Measurements from ENCODE around the gene DPF3.

Gene DPF3

DNA sequence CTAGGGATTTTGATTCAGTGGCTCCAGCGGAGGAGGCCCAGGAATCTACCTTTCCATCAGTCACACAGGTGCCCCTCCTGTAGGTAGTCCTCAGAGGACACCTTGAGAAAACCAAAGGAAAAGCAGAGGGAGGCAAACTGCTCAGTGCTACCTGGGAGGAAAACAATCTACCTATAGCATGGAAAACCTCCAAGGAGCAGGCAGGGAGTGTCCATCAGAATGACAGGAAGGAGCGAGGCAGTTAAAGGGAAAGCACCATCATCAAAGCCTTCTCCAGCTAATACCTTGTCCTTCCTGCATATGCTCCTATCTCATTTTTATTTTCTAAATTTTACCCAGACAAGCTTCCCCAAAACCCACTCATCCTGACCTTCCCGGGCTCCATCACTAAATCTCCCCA is 25.4 kb downstream of the DPF3 start:
- no peaks in the 10 kb centered on the region for H3K27me3 ChIP-seq (ENCODE audit: control insufficient read depth, insufficient read depth, low read length)
- WGBS (ENCODE audit: insufficient coverage, insufficient read length), result no CpG with 5 or more reads among the region's 3 CpGs
- no peaks in the 10 kb centered on the region for H3K36me3 ChIP-seq (ENCODE audit: control insufficient read depth, insufficient read depth, low read length)
- H3K4me1 ChIP-seq (ENCODE audit: control insufficient read depth, insufficient read depth, low read length), result no peaks in the 10 kb centered on the region
- H3K4me3 ChIP-seq (ENCODE audit: low read length), result no peak overlapping the region
- H3K27ac ChIP-seq (ENCODE audit: low read length), result no peak overlapping the region
- no peaks in the 10 kb centered on the region for H3K9me3 ChIP-seq (ENCODE audit: control insufficient read depth, insufficient read depth, low read length)
- DNase-seq (ENCODE audit: low read depth, low spot score), result no peak

DNA sequence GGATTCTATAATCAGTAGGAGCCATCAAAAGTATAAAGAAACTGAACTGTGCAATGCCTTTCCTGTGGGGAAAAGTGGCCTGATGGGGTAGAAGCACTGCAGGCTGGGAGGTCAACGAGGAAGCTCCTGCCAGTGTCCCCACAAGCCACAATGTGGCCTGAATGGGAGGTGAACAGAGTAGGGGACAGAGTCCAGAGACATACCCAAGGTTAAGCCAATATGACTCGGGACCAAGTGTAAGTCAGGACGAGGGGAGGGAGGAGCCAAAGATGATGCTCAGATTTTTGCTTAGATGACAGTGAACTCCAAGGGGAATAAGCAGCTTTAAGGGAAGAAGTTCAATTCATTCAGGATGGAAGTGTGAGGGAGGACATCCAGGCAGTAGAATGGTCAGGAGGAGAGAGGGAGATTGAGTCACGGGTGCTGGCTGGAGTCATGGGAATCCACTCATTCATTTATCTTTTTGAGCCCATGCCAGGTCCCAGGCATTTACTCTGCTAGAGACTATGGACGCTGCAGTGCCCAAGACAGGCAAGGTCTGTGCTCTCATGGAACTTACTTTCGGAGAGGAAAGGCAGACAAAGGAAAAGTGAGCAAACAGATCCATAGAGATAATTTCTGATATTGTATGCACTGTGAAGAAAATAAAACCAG is 29.1 kb downstream of the DPF3 start:
- H3K36me3 ChIP-seq (ENCODE audit: control insufficient read depth, insufficient read depth, low read length), result no peaks in the 10 kb centered on the region
- WGBS (ENCODE audit: insufficient coverage, insufficient read length), result no CpG with 5 or more reads among the region's 6 CpGs

DNA sequence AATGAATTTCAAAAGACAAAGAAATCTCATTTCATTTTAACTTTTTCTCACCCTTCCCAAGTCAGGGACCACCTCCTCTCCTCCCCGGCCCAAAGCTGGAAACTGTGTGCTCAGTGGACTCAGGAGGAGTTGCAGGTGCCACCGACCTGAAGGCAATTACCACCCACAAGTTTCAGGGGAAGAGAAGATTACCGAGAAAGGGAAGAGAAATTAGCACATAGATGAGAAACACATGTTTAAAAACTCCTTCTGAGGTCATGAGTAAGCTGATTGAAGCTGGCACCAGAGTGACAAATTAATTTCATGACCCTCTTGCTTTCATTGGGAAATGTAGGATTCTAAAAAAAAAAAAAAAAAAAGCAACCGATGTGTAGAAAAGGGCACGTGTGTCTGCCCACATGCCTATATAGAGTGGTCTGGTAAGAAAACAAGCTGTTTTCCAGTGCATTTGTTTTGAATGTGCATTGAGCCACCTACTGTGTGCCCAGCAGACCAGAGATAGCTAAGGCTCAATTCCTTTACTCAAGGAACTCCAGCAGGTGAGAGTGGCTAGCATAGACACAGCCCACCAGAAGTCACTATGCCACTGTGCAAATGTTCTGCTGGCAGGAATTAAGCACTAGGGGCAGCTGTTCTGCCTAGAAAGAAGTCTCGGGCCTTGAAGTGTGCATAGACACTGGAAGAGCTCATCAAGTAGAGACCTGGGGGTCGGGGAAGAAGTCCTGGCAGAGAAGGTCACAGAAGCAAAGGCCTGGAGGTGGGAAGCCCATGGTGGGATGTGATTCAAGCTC is 30.5 kb downstream of the DPF3 start:
- DNase-seq (ENCODE audit: low read depth, low spot score), result no peak
- no peaks in the 10 kb centered on the region for H3K9me3 ChIP-seq (ENCODE audit: control insufficient read depth, insufficient read depth, low read length)
- no peak overlapping the region for H3K4me3 ChIP-seq (ENCODE audit: low read length)
- WGBS (ENCODE audit: insufficient coverage, insufficient read length), result no CpG with 5 or more reads among the region's 7 CpGs
- no peaks in the 10 kb centered on the region for H3K27me3 ChIP-seq (ENCODE audit: control insufficient read depth, insufficient read depth, low read length)
- H3K4me1 ChIP-seq (ENCODE audit: control insufficient read depth, insufficient read depth, low read length), result no peaks in the 10 kb centered on the region
- H3K36me3 ChIP-seq (ENCODE audit: control insufficient read depth, insufficient read depth, low read length), result no peaks in the 10 kb centered on the region
- H3K27ac ChIP-seq (ENCODE audit: low read length), result no peak overlapping the region

More for the DNA sequence above, 29.1 kb downstream of the DPF3 start:
- Histone ChIP-seq H3K4me1 (ENCODE audit: control insufficient read depth, insufficient read depth, low read length) (no peaks in the 10 kb centered on the region), H3K27me3 (ENCODE audit: control insufficient read depth, insufficient read depth, low read length) (no peaks in the 10 kb centered on the region), H3K4me3 (ENCODE audit: low read length) (no peak overlapping the region), H3K27ac (ENCODE audit: low read length) (no peak overlapping the region), H3K9me3 (ENCODE audit: control insufficient read depth, insufficient read depth, low read length) (no peaks in the 10 kb centered on the region)
- DNase-seq (ENCODE audit: low read depth, low spot score), result no peak

DNA sequence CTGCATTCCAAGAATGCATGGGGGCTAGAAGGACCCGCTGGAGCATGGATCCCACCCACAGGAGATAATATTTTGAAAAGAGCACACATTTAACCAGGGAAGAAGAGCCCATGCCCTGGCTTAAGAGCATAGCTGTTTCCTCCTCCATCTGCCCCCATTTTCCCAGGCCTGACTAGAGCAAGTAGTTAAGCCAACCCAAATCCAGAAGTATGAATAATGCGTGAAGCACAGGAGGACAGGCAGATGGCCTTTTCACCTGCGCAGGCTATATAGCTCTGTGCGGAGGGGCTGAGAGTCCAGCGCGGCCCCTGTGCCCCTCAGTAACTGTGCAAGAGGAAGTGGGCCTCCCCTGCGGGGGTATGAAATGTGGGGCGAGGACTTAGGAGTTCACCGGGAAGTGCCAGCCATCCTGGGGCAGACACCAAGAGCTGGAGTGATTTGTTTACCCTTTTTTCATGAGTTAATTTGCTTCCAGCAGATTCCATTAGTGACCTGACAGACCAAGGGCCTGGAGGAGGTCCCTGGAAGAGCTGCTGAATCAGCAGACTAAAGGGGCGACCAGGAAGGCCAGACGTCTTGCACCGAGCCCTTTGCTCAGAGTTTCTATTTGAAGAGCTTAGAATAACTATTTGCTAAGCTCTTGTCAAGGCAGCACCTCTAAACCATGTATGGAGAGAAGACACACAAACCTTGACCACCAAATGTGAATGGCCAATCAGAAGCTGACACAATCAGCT is 37.2 kb downstream of the DPF3 start:
- Histone ChIP-seq H3K9me3 (ENCODE audit: control insufficient read depth, insufficient read depth, low read length) (no peaks in the 10 kb centered on the region), H3K27ac (ENCODE audit: low read length) (no peak overlapping the region), H3K4me3 (ENCODE audit: low read length) (no peak overlapping the region), H3K36me3 (ENCODE audit: control insufficient read depth, insufficient read depth, low read length) (no peaks in the 10 kb centered on the region), H3K27me3 (ENCODE audit: control insufficient read depth, insufficient read depth, low read length) (no peaks in the 10 kb centered on the region), H3K4me1 (ENCODE audit: control insufficient read depth, insufficient read depth, low read length) (peaks cover 1% of the 10 kb centered on the region; the same call in 1 of the 2 replicates)
- DNase-seq (ENCODE audit: low read depth, low spot score), result no peak
- no CpG with 5 or more reads among the region's 12 CpGs for WGBS (ENCODE audit: insufficient coverage, insufficient read length)

DNA sequence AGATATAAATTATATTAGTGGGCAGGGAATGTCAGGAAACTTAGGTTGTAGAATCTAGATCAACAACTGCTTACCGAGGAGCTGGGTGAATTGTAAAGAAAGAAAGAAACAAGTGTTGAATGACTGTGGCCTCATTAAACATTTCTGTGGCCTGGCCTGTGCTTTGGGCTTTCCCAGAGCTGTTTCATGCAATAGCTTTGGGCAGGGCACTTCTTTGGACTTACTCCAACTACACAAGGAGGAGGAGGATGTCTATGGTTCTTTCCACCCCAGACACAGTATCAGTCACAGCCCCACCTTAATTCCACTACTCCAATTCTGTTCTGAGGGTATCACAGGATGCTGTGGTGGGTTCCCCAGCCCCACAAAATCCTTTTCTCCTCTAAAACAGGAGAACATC is 38.0 kb downstream of the DPF3 start:
- Histone ChIP-seq H3K27me3 (ENCODE audit: control insufficient read depth, insufficient read depth, low read length) (no peaks in the 10 kb centered on the region), H3K36me3 (ENCODE audit: control insufficient read depth, insufficient read depth, low read length) (no peaks in the 10 kb centered on the region), H3K4me1 (ENCODE audit: control insufficient read depth, insufficient read depth, low read length) (peaks cover 1% of the 10 kb centered on the region; the same call in 1 of the 2 replicates), H3K9me3 (ENCODE audit: control insufficient read depth, insufficient read depth, low read length) (no peaks in the 10 kb centered on the region), H3K4me3 (ENCODE audit: low read length) (no peak overlapping the region), H3K27ac (ENCODE audit: low read length) (no peak overlapping the region)
- DNase-seq (ENCODE audit: low read depth, low spot score), result no peak
- WGBS (ENCODE audit: insufficient coverage, insufficient read length), result no CpG with 5 or more reads among the region's 1 CpG

DNA sequence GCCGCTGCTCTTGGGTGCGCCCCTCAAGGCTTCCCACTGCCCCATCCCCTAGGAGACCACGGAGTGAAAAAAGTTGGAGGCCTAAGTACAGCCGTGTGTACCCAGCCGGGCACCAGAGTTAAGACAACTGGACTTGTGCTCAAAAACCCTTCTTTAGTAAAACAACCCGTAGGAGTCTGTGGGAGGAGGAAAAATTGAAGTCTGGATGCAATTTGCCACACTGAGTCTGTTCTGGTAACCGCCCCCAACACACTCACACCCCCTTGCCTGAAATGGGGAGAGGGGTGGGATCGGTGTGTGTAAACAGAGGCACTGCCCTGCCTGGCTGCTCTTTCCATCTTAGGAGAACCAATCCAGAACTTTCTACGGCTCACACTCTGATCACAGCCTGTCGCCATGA is 41.7 kb downstream of the DPF3 start:
- DNase-seq (ENCODE audit: low read depth, low spot score), result no peak
- no peaks in the 10 kb centered on the region for H3K27me3 ChIP-seq (ENCODE audit: control insufficient read depth, insufficient read depth, low read length)
- no CpG with 5 or more reads among the region's 10 CpGs for WGBS (ENCODE audit: insufficient coverage, insufficient read length)
- peaks cover 3% of the 10 kb centered on the region for H3K4me1 ChIP-seq (ENCODE audit: control insufficient read depth, insufficient read depth, low read length)
- H3K9me3 ChIP-seq (ENCODE audit: control insufficient read depth, insufficient read depth, low read length), result no peaks in the 10 kb centered on the region
- H3K4me3 ChIP-seq (ENCODE audit: low read length), result no peak overlapping the region
- no peak overlapping the region for H3K27ac ChIP-seq (ENCODE audit: low read length)
- no peaks in the 10 kb centered on the region for H3K36me3 ChIP-seq (ENCODE audit: control insufficient read depth, insufficient read depth, low read length)

DNA sequence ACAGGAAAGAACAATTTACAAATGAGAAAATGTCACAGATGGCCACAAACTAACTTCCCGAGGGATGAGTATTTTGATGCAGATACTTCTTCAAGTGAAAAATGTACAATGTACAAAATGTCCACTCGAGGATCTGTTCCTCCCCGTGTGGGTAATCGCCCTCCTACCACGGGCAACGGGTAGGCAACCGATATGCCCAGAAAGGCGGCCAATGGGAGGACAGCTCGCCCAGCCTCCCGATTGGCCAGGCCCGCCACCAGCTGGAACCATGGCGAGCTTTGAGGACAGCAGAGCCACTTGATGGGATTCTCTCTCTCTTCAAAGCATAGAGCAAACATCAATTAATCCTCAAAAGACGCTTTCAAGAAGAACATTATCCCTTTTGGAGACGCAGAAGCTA is 42.3 kb downstream of the DPF3 start:
- H3K36me3 ChIP-seq (ENCODE audit: control insufficient read depth, insufficient read depth, low read length), result no peaks in the 10 kb centered on the region
- no peak overlapping the region for H3K27ac ChIP-seq (ENCODE audit: low read length)
- no peaks in the 10 kb centered on the region for H3K9me3 ChIP-seq (ENCODE audit: control insufficient read depth, insufficient read depth, low read length)
- peaks cover 2% of the 10 kb centered on the region for H3K4me1 ChIP-seq (ENCODE audit: control insufficient read depth, insufficient read depth, low read length)
- DNase-seq (ENCODE audit: low read depth, low spot score), result no peak
- no peaks in the 10 kb centered on the region for H3K27me3 ChIP-seq (ENCODE audit: control insufficient read depth, insufficient read depth, low read length)
- WGBS (ENCODE audit: insufficient coverage, insufficient read length), result no CpG with 5 or more reads among the region's 14 CpGs
- H3K4me3 ChIP-seq (ENCODE audit: low read length), result no peak overlapping the region

DNA sequence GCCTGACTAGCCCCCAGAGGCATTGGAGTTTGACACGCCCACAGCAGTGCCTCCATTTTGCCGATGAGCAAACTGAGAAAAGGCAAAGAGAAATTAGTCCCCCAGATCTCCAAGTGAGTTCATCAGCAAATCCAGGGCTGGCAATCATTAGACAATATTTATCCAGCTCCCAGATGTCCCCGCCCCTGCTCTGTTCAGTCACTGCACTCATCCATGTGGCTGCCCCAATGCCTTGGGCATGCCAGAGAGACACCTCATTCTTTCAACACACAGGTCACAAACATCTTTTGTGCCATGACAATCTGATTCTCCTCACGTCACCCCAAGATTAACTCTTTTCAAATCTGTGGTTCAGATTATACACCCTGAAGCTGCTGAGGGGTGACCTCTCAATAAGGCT is 43.5 kb downstream of the DPF3 start:
- DNase-seq (ENCODE audit: low read depth, low spot score), result no peak
- Histone ChIP-seq H3K9me3 (ENCODE audit: control insufficient read depth, insufficient read depth, low read length) (no peaks in the 10 kb centered on the region), H3K27me3 (ENCODE audit: control insufficient read depth, insufficient read depth, low read length) (no peaks in the 10 kb centered on the region), H3K4me3 (ENCODE audit: low read length) (no peak overlapping the region), H3K36me3 (ENCODE audit: control insufficient read depth, insufficient read depth, low read length) (no peaks in the 10 kb centered on the region), H3K27ac (ENCODE audit: low read length) (no peak overlapping the region), H3K4me1 (ENCODE audit: control insufficient read depth, insufficient read depth, low read length) (peaks cover 1% of the 10 kb centered on the region; the same call in 1 of the 2 replicates)
- WGBS (ENCODE audit: insufficient coverage, insufficient read length), result no CpG with 5 or more reads among the region's 4 CpGs

DNA sequence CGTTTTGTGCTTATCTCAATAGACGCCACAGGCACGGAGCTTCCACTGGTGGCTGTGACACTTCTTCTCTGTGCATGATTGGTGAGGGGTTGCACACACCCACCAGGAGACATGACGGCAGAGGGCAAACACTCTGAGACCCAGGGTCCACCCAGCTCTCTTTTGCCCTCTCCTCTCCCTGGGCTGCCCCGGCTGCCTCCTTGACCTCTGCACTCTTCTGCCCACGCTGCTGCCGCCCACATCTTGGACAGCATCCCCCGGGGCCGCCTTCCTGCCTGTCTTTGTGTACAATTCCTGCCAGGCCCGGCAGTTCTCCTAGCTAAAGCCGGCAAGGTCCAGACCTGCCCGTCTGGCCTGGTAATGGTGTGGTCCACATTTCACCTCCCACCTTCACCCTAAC is 44.7 kb downstream of the DPF3 start:
- Histone ChIP-seq H3K36me3 (ENCODE audit: control insufficient read depth, insufficient read depth, low read length) (no peaks in the 10 kb centered on the region), H3K27ac (ENCODE audit: low read length) (no peak overlapping the region), H3K27me3 (ENCODE audit: control insufficient read depth, insufficient read depth, low read length) (no peaks in the 10 kb centered on the region), H3K9me3 (ENCODE audit: control insufficient read depth, insufficient read depth, low read length) (no peaks in the 10 kb centered on the region), H3K4me3 (ENCODE audit: low read length) (no peak overlapping the region), H3K4me1 (ENCODE audit: control insufficient read depth, insufficient read depth, low read length) (peaks cover 1% of the 10 kb centered on the region; the same call in 1 of the 2 replicates)
- no CpG with 5 or more reads among the region's 12 CpGs for WGBS (ENCODE audit: insufficient coverage, insufficient read length)
- no peak for DNase-seq (ENCODE audit: low read depth, low spot score)

DNA sequence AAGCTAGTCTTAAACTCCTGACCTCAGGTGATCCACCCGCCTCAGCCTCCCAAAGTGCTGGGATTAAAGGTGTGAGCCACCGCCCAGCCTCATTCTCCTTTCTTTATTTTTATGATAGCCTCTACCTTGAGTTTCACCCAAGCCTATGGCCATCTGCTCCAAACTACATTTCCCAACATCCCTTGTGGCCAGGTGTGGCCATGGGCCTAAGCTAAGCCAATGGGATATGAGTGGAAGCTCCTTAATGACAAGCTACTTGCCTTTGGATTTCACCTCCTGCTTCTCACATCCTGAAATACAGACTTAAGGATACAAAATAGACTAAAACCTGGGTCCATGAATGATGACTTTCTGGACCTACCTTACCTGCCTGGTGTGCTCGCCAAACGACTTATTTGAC is 46.2 kb downstream of the DPF3 start:
- WGBS (ENCODE audit: insufficient coverage, insufficient read length), result no CpG with 5 or more reads among the region's 4 CpGs
- no peak overlapping the region for H3K4me3 ChIP-seq (ENCODE audit: low read length)
- no peaks in the 10 kb centered on the region for H3K27me3 ChIP-seq (ENCODE audit: control insufficient read depth, insufficient read depth, low read length)
- no peaks in the 10 kb centered on the region for H3K9me3 ChIP-seq (ENCODE audit: control insufficient read depth, insufficient read depth, low read length)
- H3K27ac ChIP-seq (ENCODE audit: low read length), result no peak overlapping the region
- no peaks in the 10 kb centered on the region for H3K36me3 ChIP-seq (ENCODE audit: control insufficient read depth, insufficient read depth, low read length)
- no peak for DNase-seq (ENCODE audit: low read depth, low spot score)
- H3K4me1 ChIP-seq (ENCODE audit: control insufficient read depth, insufficient read depth, low read length), result peaks cover 1% of the 10 kb centered on the region; the same call in 1 of the 2 replicates
